WTC11 (cell line): Measurements from ENCODE around the gene IGFBP7. TPM values are rescaled to one million over a fixed set of nuclear protein-coding genes. Genes with fewer than 3 reads are reported as not detected.

Source experiments
- ATAC-seq: fragments of 200-7000 bp; cut with Tn5 transposase; 2 replicates; pipeline ENCODE4 v1.10.0; 2021; ENCODE audit warnings: mild to moderate bottlenecking, moderate library complexity
- CTCF ChIA-PET: fragments of 300-600 bp; sonication (Branson Sonifier 250); formaldehyde crosslinking; loops from one replicate; lab custom pipeline; 2021; ENCODE audit warnings: antibody characterized with exemption; lab: Charles Lee
- POLR2A ChIA-PET: fragments of 350-600 bp; sonication (Branson Sonifier 250); formaldehyde crosslinking; loops from one replicate; lab custom pipeline; 2021; ENCODE audit warnings: antibody characterized with exemption; lab: Charles Lee
- DNase-seq: peaks from one replicate; pipeline ENCODE4 v3.0.0; 2021; ENCODE audit warnings: low spot score
- H3K27ac Mint-ChIP-seq: 2 replicates; pipeline ENCODE4 v1.8.0; 2021; ENCODE audit warnings: mixed read lengths
- H3K27me3 Mint-ChIP-seq: 2 replicates; pipeline ENCODE4 v1.8.0; 2021; ENCODE audit warnings: low read depth, mild to moderate bottlenecking, moderate library complexity, mixed read lengths
- H3K36me3 Mint-ChIP-seq: 2 replicates; pipeline ENCODE4 v1.8.0; 2021; ENCODE audit warnings: mixed read lengths
- H3K4me1 Mint-ChIP-seq: 2 replicates; pipeline ENCODE4 v1.8.0; 2022; ENCODE audit warnings: mixed read lengths
- H3K4me3 Mint-ChIP-seq: 2 replicates; pipeline ENCODE4 v1.8.0; 2021; ENCODE audit warnings: mild to moderate bottlenecking, moderate library complexity, mixed read lengths
- H3K9me3 Mint-ChIP-seq: 2 replicates; pipeline ENCODE4 v1.8.0; 2021; ENCODE audit warnings: mixed read lengths
- AFF4 ChIP-seq: sonication (generic); formaldehyde crosslinking; IDR thresholded peaks from 2 replicates; pipeline ENCODE4 v1.8.1; 2023; ENCODE audit warnings: mild to moderate bottlenecking, missing genetic modification reagents, borderline replicate concordance
- ATF1 ChIP-seq: sonication (generic); formaldehyde crosslinking; IDR thresholded peaks from 2 replicates; pipeline ENCODE4 v1.8.1; 2023; ENCODE audit warnings: mild to moderate bottlenecking, moderate library complexity, missing genetic modification reagents
- ATF3 ChIP-seq: sonication (generic); formaldehyde crosslinking; conservative IDR thresholded peaks from 2 replicates; pipeline ENCODE4 v1.8.1; 2022; ENCODE audit warnings: mild to moderate bottlenecking, missing genetic modification reagents
- CBFB ChIP-seq: sonication (generic); formaldehyde crosslinking; IDR thresholded peaks from 2 replicates; pipeline ENCODE4 v1.8.1; 2022; ENCODE audit warnings: mild to moderate bottlenecking, low read depth, missing genetic modification reagents
- CREM ChIP-seq: sonication (generic); formaldehyde crosslinking; IDR thresholded peaks from 2 replicates; pipeline ENCODE4 v1.8.1; 2022; ENCODE audit warnings: mild to moderate bottlenecking, missing genetic modification reagents, moderate library complexity
- ETV6 ChIP-seq: sonication (generic); formaldehyde crosslinking; IDR thresholded peaks from 2 replicates; pipeline ENCODE4 v1.8.1; 2022; ENCODE audit warnings: mild to moderate bottlenecking, missing genetic modification reagents
- GABPB1 ChIP-seq: sonication (generic); formaldehyde crosslinking; IDR thresholded peaks from 2 replicates; pipeline ENCODE4 v1.8.1; 2023; ENCODE audit warnings: mild to moderate bottlenecking, missing genetic modification reagents
- MYBL2 ChIP-seq: sonication (generic); formaldehyde crosslinking; IDR thresholded peaks from 2 replicates; pipeline ENCODE4 v1.8.1; 2023; ENCODE audit warnings: mild to moderate bottlenecking, moderate library complexity, missing genetic modification reagents
- NFATC4 ChIP-seq: fragments of 250-450 bp; sonication (Bioruptor Pico); IDR thresholded peaks from 2 replicates; pipeline ENCODE4 v1.9.0; 2021; ENCODE audit warnings: mild to moderate bottlenecking
- NFYB ChIP-seq: sonication (generic); formaldehyde crosslinking; conservative IDR thresholded peaks from 2 replicates; pipeline ENCODE4 v1.8.0; 2022; ENCODE audit warnings: low read depth, missing genetic modification reagents
- NR2C2 ChIP-seq: sonication (generic); formaldehyde crosslinking; IDR thresholded peaks from 2 replicates; pipeline ENCODE4 v1.8.0; 2022; ENCODE audit warnings: mild to moderate bottlenecking, missing genetic modification reagents
- SMAD4 ChIP-seq: sonication (generic); formaldehyde crosslinking; IDR thresholded peaks from 2 replicates; pipeline ENCODE4 v1.8.0; 2022; ENCODE audit warnings: mild to moderate bottlenecking, missing genetic modification reagents
- TCF7 ChIP-seq: sonication (generic); formaldehyde crosslinking; IDR thresholded peaks from 2 replicates; pipeline ENCODE4 v1.8.0; 2022; ENCODE audit warnings: mild to moderate bottlenecking, low read depth, missing genetic modification reagents, moderate library complexity
- TP53 ChIP-seq: sonication (generic); formaldehyde crosslinking; IDR thresholded peaks from 2 replicates; pipeline ENCODE4 v1.8.1; 2023; ENCODE audit warnings: mild to moderate bottlenecking, missing genetic modification reagents
- ZBTB21 ChIP-seq: sonication (generic); formaldehyde crosslinking; IDR thresholded peaks from 2 replicates; pipeline ENCODE4 v1.8.1; 2023; ENCODE audit warnings: mild to moderate bottlenecking, missing genetic modification reagents, borderline replicate concordance
- ZBTB43 ChIP-seq: sonication (generic); formaldehyde crosslinking; IDR thresholded peaks from 2 replicates; pipeline ENCODE4 v1.8.1; 2023; ENCODE audit warnings: mild to moderate bottlenecking, missing genetic modification reagents
- ZMAT4 ChIP-seq: fragments of 250-450 bp; sonication (Bioruptor Pico); IDR thresholded peaks from 2 replicates; pipeline ENCODE4 v1.9.0; 2021; ENCODE audit warnings: mild to moderate bottlenecking
- ZNF281 ChIP-seq: sonication (generic); formaldehyde crosslinking; IDR thresholded peaks from 2 replicates; pipeline ENCODE4 v1.8.0; 2023; ENCODE audit warnings: mild to moderate bottlenecking, missing genetic modification reagents
- ZNF423 ChIP-seq: fragments of 250-450 bp; sonication (Bioruptor Pico); IDR thresholded peaks from 2 replicates; pipeline ENCODE4 v2.1.2; 2022; ENCODE audit warnings: mild to moderate bottlenecking, moderate library complexity
- ZNF512 ChIP-seq: sonication (generic); formaldehyde crosslinking; IDR thresholded peaks from 2 replicates; pipeline ENCODE4 v1.8.1; 2022; ENCODE audit warnings: missing genetic modification reagents, borderline replicate concordance
- total RNA-seq: library from RNA; stranded (reverse); gene quantifications from 3 replicates; pipeline ENCODE4 v1.2.3, GENCODE V29; 2021

IGFBP7 gene
- total RNA-seq, 1 experiment from 2014 or later = 1.4 TPM

GRCh38 chr4:57147335-57148060 lies 37.3 kb upstream of the IGFBP7 start (continued):
- TF ChIP-seq ZMAT4 (CRISPR knock-in tag) (no peak), NFATC4 (CRISPR knock-in tag) (no peak), TCF7 (CRISPR knock-in tag) (no peak), ZNF281 (CRISPR knock-in tag) (no peak), ATF1 (CRISPR knock-in tag) (no peak), SMAD4 (CRISPR knock-in tag) (no peak), ZNF423 (CRISPR knock-in tag) (no peak), ETV6 (no peak), ZNF512 (CRISPR knock-in tag) (no peak), ZBTB43 (no peak), CBFB (CRISPR knock-in tag) (no peak), ATF3 (CRISPR knock-in tag) (no peak), NR2C2 (no peak)

- no peaks in the 10 kb centered on the region for H3K9me3 Mint-ChIP-seq
- no peak overlapping the region for H3K27ac Mint-ChIP-seq
- H3K36me3 Mint-ChIP-seq = no peaks in the 10 kb centered on the region
- DNase-seq (no peak), ATAC-seq (no peak)
- POLR2A ChIA-PET = no interaction called here
- no peak overlapping the region for H3K4me3 Mint-ChIP-seq
- peaks cover 10% of the 10 kb centered on the region; the same call in 1 of the 2 replicates for H3K27me3 Mint-ChIP-seq
- no peak for TF ChIP-seq NFYB (CRISPR knock-in tag)
- TF ChIP-seq ZNF281 (CRISPR knock-in tag) = no peak
- no peak for TF ChIP-seq GABPB1 (CRISPR knock-in tag)
- TF ChIP-seq TCF7 (CRISPR knock-in tag) = no peak
- TF ChIP-seq TP53 = no peak
- TF ChIP-seq ZBTB21 (CRISPR knock-in tag) = no peak
- no peak for TF ChIP-seq MYBL2
- no peak for TF ChIP-seq AFF4 (CRISPR knock-in tag)
- no peak for TF ChIP-seq CREM (CRISPR knock-in tag)
- no peaks in the 10 kb centered on the region for H3K4me1 Mint-ChIP-seq
- CTCF ChIA-PET = no interaction called here
Observed at GRCh38 chr4:57146444-57146843, 36.3 kb upstream of the IGFBP7 start.
